ENCODE data around the gene TAGLN2. TPM values are rescaled to one million over a fixed set of nuclear protein-coding genes. Genes with fewer than 3 reads are reported as not detected.

Gene TAGLN2
- total and polyA plus RNA-seq, 10 of the 15 experiments (the other 5 are each of a cell fraction or from before 2014, with no cell fraction given) = 155 to 611 (median 363) TPM

GRCh38 chr1:159873530-159874143, 51.7 kb downstream of the TAGLN2 start (continued):
- no peak for TF ChIP-seq SMAD5 (IDR thresholded peaks at IDR 0.05; ENCODE audit: low read depth)
- TF ChIP-seq SIX5 (IDR thresholded peaks at IDR 0.05; ENCODE audit: low read depth, low read length, severe bottlenecking) = no peak

GRCh38 chr1:159872891-159873290, 52.4 kb downstream of the TAGLN2 start:
- RAD21 ChIA-PET (ENCODE audit: unreplicated experiment) = interaction anchor here (0.9 kb wide), 1 partner anchor 20 kb away, joined by 3 read pairs; no protein-coding TSS in a partner anchor
- H3K4me2 ChIP-seq (ENCODE audit: control insufficient read depth, insufficient read depth) = no peak overlapping the region
- no peaks in the 10 kb centered on the region; a peak in 1 of 4 replicates for H3K27me3 ChIP-seq (replicated peaks in 1 of 2; ENCODE audit: control insufficient read depth in 2 of 2, insufficient read depth in 2 of 2, low read length in 1 of 2)
- no peaks in the 10 kb centered on the region for H3K79me2 ChIP-seq (ENCODE audit: control insufficient read depth, insufficient read depth, low read length)
- DNase-seq (ENCODE audit: low read depth, low spot score) (no peak), FAIRE-seq (no peak), ATAC-seq (no peak)
- TF ChIP-seq FOXM1 (IDR thresholded peaks at IDR 0.05; ENCODE audit: low read depth, low read length) (no peak), CREM (IDR thresholded peaks at IDR 0.05; ENCODE audit: low read depth) (no peak), HDAC6 (IDR thresholded peaks at IDR 0.05; ENCODE audit: unreplicated experiment) (no peak), SIN3A (IDR thresholded peaks at IDR 0.05; ENCODE audit: low read depth, low read length) (no peak), NFIC (IDR thresholded peaks at IDR 0.05; ENCODE audit: low read depth, low read length) (no peak), LARP7 (IDR thresholded peaks at IDR 0.05) (no peak), ZNF384 (IDR thresholded peaks at IDR 0.05; ENCODE audit: borderline replicate concordance, low read depth, low read length) (no peak), RFX5 (IDR thresholded peaks at IDR 0.05; ENCODE audit: low read depth, low read length) (no peak)
- no peaks in the 10 kb centered on the region for H3K36me3 ChIP-seq (ENCODE audit: control insufficient read depth in 2 of 2, insufficient read depth in 2 of 2, low read length in 1 of 2)
- no peak overlapping the region for H3K27ac ChIP-seq (ENCODE audit: control insufficient read depth, insufficient read depth)
- no peaks in the 10 kb centered on the region for H3K9me3 ChIP-seq (replicated peaks; ENCODE audit: control insufficient read depth, insufficient read depth, low read length)
- POLR2A ChIA-PET = no interaction called here
- no peak overlapping the region for H3K9ac ChIP-seq (ENCODE audit: control insufficient read depth, insufficient read depth, low read length)
- H3K4me3 ChIP-seq = no peak overlapping the region
- no peak overlapping the region for H2AFZ ChIP-seq (ENCODE audit: control insufficient read depth, low read depth, low read length)
- no TSS peak for BruUV-seq (replicated peaks)
- WGBS (ENCODE audit: insufficient coverage, insufficient replicate concordance, low lambda C conversion rate, missing lambda C conversion rate) = 66% methylated on average over 15 of the region's 15 CpGs
- H3K4me1 ChIP-seq (ENCODE audit: control insufficient read depth, insufficient read depth, low read length) = no peaks in the 10 kb centered on the region
- in situ Hi-C loops (cut with MboI) = no loop called here
- H4K20me1 ChIP-seq (ENCODE audit: control insufficient read depth, insufficient read depth) = no peaks in the 10 kb centered on the region
- intact Hi-C loops (cut with micrococcal nuclease; ENCODE audit: unreplicated experiment) = no loop called here
- CTCF ChIA-PET = interaction anchor here (0.6 to 2.2 kb wide), 3 partner anchors 16 to 74 kb away, joined by 3 to 8 read pairs (median 6); no protein-coding TSS in a partner anchor
- SMC1A ChIA-PET (ENCODE audit: uncharacterized antibody, unreplicated experiment) = interaction anchor here (1.0 kb wide), 1 partner anchor 43 kb away, joined by 3 read pairs; no protein-coding TSS in a partner anchor

Data from GM12878 (cell line).